Measurements from ENCODE around the gene C17orf107.
"Not testable (repeated sequence)": the region's sequence is repeated elsewhere in the genome, so short reads cannot be mapped to it uniquely, and the experiment has no call there.

C17orf107 gene

GRCh38 chr17:4899341-4900230 is at the start of gene C17orf107:
Gene C17orf107 (plus strand): TSS chr17:4899536. CDS start chr17:4899763, 227 bp downstream.
- TF ChIP-seq POLR2A (IDR thresholded peaks at IDR 0.05; ENCODE audit: low read length) (no peak), GATA1 (IDR thresholded peaks at IDR 0.05; ENCODE audit: low read depth, low read length) (no peak)
- peak; percentile 83 to 90 for DNase-seq

- DNase-seq, result no peak
- TF ChIP-seq GATA1 (IDR thresholded peaks at IDR 0.05; ENCODE audit: low read depth, low read length) (no peak), POLR2A (IDR thresholded peaks at IDR 0.05; ENCODE audit: low read length) (no peak)
Observed at GRCh38 chr17:4850246-4850645, 49.1 kb upstream of the C17orf107 start.

GRCh38 chr17:4851084-4851483 is 48.3 kb upstream of the C17orf107 start:
- no peak for DNase-seq
- TF ChIP-seq POLR2A (IDR thresholded peaks at IDR 0.05; ENCODE audit: low read length) (no peak), GATA1 (IDR thresholded peaks at IDR 0.05; ENCODE audit: low read depth, low read length) (no peak)

GRCh38 chr17:4852567-4853207 is 46.6 kb upstream of the C17orf107 start:
- TF ChIP-seq POLR2A (IDR thresholded peaks at IDR 0.05; ENCODE audit: low read length), result no peak
- no peak for TF ChIP-seq GATA1 (IDR thresholded peaks at IDR 0.05; ENCODE audit: low read depth, low read length)
- DNase-seq, result peak in 1 of 2 experiments; percentile 19

- DNase-seq, result no peak
- TF ChIP-seq POLR2A (IDR thresholded peaks at IDR 0.05; ENCODE audit: low read length) (no peak), GATA1 (IDR thresholded peaks at IDR 0.05; ENCODE audit: low read depth, low read length) (no peak)
Observed at GRCh38 chr17:4853208-4853671, 46.1 kb upstream of the C17orf107 start.

- TF ChIP-seq GATA1 (IDR thresholded peaks at IDR 0.05; ENCODE audit: low read depth, low read length) (no peak), POLR2A (IDR thresholded peaks at IDR 0.05; ENCODE audit: low read length) (no peak)
Observed at GRCh38 chr17:4854111-4854681, 45.1 kb upstream of the C17orf107 start.

GRCh38 chr17:4856271-4856936 is 42.9 kb upstream of the C17orf107 start:
- peak in 1 of 2 experiments; percentile 29 for DNase-seq
- no peak for TF ChIP-seq POLR2A (IDR thresholded peaks at IDR 0.05; ENCODE audit: low read length)
- TF ChIP-seq GATA1 (IDR thresholded peaks at IDR 0.05; ENCODE audit: low read depth, low read length), result no peak

More at GRCh38 chr17:4854111-4854681, 45.1 kb upstream of the C17orf107 start:
- no peak for DNase-seq

GRCh38 chr17:4856937-4857314 is 42.4 kb upstream of the C17orf107 start:
- DNase-seq, result no peak
- no peak for TF ChIP-seq POLR2A (IDR thresholded peaks at IDR 0.05; ENCODE audit: low read length)
- no peak for TF ChIP-seq GATA1 (IDR thresholded peaks at IDR 0.05; ENCODE audit: low read depth, low read length)

- DNase-seq, result not testable (repeated sequence)
Observed at GRCh38 chr17:4857347-4857746, 42.0 kb upstream of the C17orf107 start.

- TF ChIP-seq POLR2A (IDR thresholded peaks at IDR 0.05; ENCODE audit: low read length) (no peak), GATA1 (IDR thresholded peaks at IDR 0.05; ENCODE audit: low read depth, low read length) (no peak)
- no peak for DNase-seq
Observed at GRCh38 chr17:4858068-4858881, 41.1 kb upstream of the C17orf107 start.

GRCh38 chr17:4858882-4859260 is 40.5 kb upstream of the C17orf107 start:
- no peak for DNase-seq
- TF ChIP-seq POLR2A (IDR thresholded peaks at IDR 0.05; ENCODE audit: low read length) (no peak), GATA1 (IDR thresholded peaks at IDR 0.05; ENCODE audit: low read depth, low read length) (no peak)

GRCh38 chr17:4859816-4860625 is 39.3 kb upstream of the C17orf107 start:
- TF ChIP-seq GATA1 (IDR thresholded peaks at IDR 0.05; ENCODE audit: low read depth, low read length), result no peak
- TF ChIP-seq POLR2A (IDR thresholded peaks at IDR 0.05; ENCODE audit: low read length), result no peak
- no peak for DNase-seq
